ENCODE results near the gene RALGPS2.

DNA sequence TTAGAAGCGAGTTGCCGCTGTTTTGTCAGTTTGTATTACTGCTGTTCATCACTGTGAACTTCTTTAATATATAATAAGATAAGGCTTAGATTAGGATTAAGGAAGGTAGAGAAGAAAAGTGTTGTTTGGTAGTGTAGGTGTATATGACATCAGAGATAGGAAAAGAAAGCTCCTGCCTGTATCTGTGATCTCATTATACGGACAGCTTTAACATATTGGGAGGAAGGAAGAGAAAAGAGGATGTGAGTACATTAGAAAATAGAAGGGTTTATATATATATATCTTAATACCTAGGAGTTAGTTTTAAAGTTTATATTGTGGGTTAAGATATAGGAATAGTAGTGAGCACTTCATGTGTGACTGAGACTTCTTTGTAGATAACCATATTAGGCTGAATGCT, 71.0 kb downstream of the RALGPS2 start:
- TF ChIP-seq CTCF (IDR thresholded peaks at IDR 0.05; ENCODE audit: low read depth, low read length): no peak
- TF ChIP-seq MYC (IDR thresholded peaks at IDR 0.05; ENCODE audit: low read depth, low read length): no peak

Data from NB4 (cell line).